Heart right ventricle (tissue), 16 donors: ENCODE data around the gene VWA5B2. TPM values are rescaled to one million over a fixed set of nuclear protein-coding genes. Genes with fewer than 3 reads are reported as not detected.

Experiments
- ATAC-seq, 8 donors: fragments of 200-7000 bp; cut with Tn5 transposase; one replicate each; pipeline ENCODE4 v1.9.1; 2020; ENCODE audit warnings: mild to moderate bottlenecking in 8 of 8, moderate library complexity in 8 of 8, moderate number of reproducible peaks in 1 of 8
- DNase-seq, 2 donors: peaks; one replicate each; pipeline ENCODE4 v3.0.0-alpha.2; 2020
- H3K27ac ChIP-seq, 10 donors: fragments of 200-600 bp; sonication (generic) in 2 of 10; one replicate each; pipeline versions ENCODE4 v1.5.0 to v1.8.0; 2020 to 2022; ENCODE audit warnings: mild to moderate bottlenecking in 3 of 10
- H3K27me3 ChIP-seq, 7 donors: fragments of 200-600 bp; one replicate each; pipeline ENCODE4 v1.8.0; 2021 to 2022; ENCODE audit warnings: mild to moderate bottlenecking in 2 of 7
- H3K36me3 ChIP-seq, 9 donors: fragments of 200-600 bp; sonication (generic) in 1 of 9; one replicate each; pipeline versions ENCODE4 v1.5.0 to v1.8.0; 2020 to 2022; ENCODE audit warnings: mild to moderate bottlenecking in 2 of 9
- H3K4me1 ChIP-seq, 9 donors: fragments of 200-600 bp; sonication (generic) in 1 of 9; one replicate each; pipeline versions ENCODE4 v1.5.0 to v1.8.0; 2020 to 2022; ENCODE audit warnings: mild to moderate bottlenecking in 4 of 9
- H3K4me3 ChIP-seq, 10 donors: fragments of 200-600 bp; sonication (generic) in 2 of 10; one replicate each; pipeline versions ENCODE4 v1.5.0 to v1.8.0; 2020 to 2022; ENCODE audit warnings: mild to moderate bottlenecking in 7 of 10, moderate library complexity in 2 of 10
- H3K9me3 ChIP-seq, 11 donors: fragments of 200-600 bp in 10 of 11; sonication (generic) in 2 of 11; one replicate each; pipeline versions ENCODE4 v1.5.0 to v1.8.0; 2013 to 2022; ENCODE audit warnings: mild to moderate bottlenecking in 2 of 11, control low read depth in 1 of 11, moderate library complexity in 1 of 11
- WGBS, 2 donors: extraction: QIAGEN DNeasy Blood & Tissue Kit; methylation state at CpG; one replicate each; pipeline ENCODE4 v1.1.7; 2013; ENCODE audit warnings: inconsistent platforms in 1 of 2; 5-methylcytosine and 5-hydroxymethylcytosine counted together
- intact Hi-C, 10 donors: fragments of 100-400 bp; cut with DNase I; formaldehyde crosslinking; loops; one replicate each; pipeline versions ENCODE4 v1.11.1 to v1.14.2; 2022
- polyA plus RNA-seq, 2 donors: library from polyadenylated mRNA; stranded (reverse); fragments of 200-250 nt; gene quantifications; one replicate each; pipeline ENCODE4 v1.2.3, GENCODE V29; 2013
- total RNA-seq, 10 donors: library from RNA; stranded (reverse); fragmentation: NEBNext Ultra II Directional in 3 of 10; extraction: Animal tissue kit (Norgen Biotek cat#: 25700) in 3 of 10; gene quantifications; one replicate each; pipeline versions ENCODE4 v1.2.1 to v1.2.4, GENCODE V29; 2021 to 2023
- TF ChIP-seq, protein P1 (sequence below), 9 donors: fragments of 200-600 bp; sonication (generic) in 2 of 9; IDR thresholded peaks; one replicate each; pipeline versions ENCODE4 v1.5.0 to v1.8.0; 2021 to 2022; ENCODE audit warnings: antibody characterized with exemption in 9 of 9, mild to moderate bottlenecking in 5 of 9, moderate library complexity in 1 of 9
- donor health status: Arrhythmogenic right ventricular cardiomyopathy.
- donor health status: ischemic (EF 13 %, LVEDD 7.1; RV severe dilation, severe dysfunction).
- donor health status: healthy with polysubstance abuse.
- donor health status: DM: no; HTN: yes; CAD: no.
- donor health status: DM: no; HTN: no; CAD: no.
- donor health status: ischemic (EF 25% LVEDD 6.9; RV normal size, moderate dysfunction).
- donor health status: ischemic (EF 25% LVEDD 5.7; RV mildly dilated, moderate dysfunction).
- donor health status: healthy.
- donor health status: DM: yes; HTN: yes; CAD: no.
- donor health status: Ischemic cardiomyopathy.
- donor health status: ischemic (EF 35%, LVEDD 5.7; RV mildly dilated, moderate dysfunction).
- donor health status: nonischemic (EF 11% LVEDD 7.7; RV severe dilation, severe dysfunction).
- donor health status: DM: yes; HTN: yes; CAD: no.
- donor health status: PGD.
- donor health status: ischemic (EF 29% LVEDD 5.4; RV normal size, mild dysfunction).
- donor health status: nonischemic (EF 23%, LVEDD 6.1; RV moderate dilation, normal function).

Gene VWA5B2
- total and polyA plus RNA-seq, 12 donors = 0.03 to 0.09 TPM; not detected in 10

DNA sequence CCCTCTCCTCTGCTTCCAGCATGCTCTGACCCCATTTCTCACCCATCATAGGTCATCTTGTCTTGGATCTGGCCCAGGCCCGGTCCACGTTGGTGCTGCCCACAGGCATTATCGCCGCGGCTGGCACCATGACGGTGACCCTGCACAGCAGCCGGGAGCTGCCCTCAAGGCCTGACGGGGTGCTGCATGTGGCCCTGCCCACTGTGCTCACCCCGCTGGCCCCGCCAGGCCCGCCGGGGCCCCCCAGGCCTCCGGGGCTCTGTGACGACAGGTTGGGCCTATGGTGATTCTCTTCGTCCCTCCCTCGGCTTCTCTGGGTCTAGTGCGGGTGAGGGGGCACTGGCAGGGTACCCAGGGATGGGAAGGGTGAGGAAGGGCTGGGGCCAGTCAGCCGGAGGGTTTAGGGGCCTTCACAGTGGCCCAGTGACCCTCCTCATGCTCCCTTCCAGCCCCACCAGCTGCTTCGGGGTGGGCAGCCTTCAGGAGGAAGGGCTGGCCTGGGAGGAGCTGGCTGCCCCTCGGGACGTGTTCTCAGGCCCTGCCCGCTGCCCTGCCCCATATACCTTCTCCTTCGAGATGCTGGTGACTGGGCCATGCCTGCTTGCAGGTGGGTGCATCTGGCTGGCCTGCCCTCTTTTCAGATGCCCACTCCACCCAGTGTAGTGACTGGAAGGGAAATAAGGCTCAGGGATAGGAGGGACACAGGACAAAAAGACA, 3.9 kb downstream of the VWA5B2 start:
- Histone ChIP-seq H3K4me3 (no peak overlapping the region), H3K36me3 (no peaks in the 10 kb centered on the region), H3K9me3 (no peaks in the 10 kb centered on the region), H3K4me1 (peaks cover 0 to 20% (median 11%) of the 10 kb centered on the region in 9 donors), H3K27ac (no peak overlapping the region), H3K27me3 (peaks cover 17 to 58% (median 47%) of the 10 kb centered on the region in 7 donors)
- DNase-seq = no peak
- intact Hi-C loops = no loop called here
- WGBS, 2 donors = 83 to 88% methylated on average over 20 to 23 of the region's 23 CpGs
- ATAC-seq = no peak
- TF ChIP-seq, protein P1, sequence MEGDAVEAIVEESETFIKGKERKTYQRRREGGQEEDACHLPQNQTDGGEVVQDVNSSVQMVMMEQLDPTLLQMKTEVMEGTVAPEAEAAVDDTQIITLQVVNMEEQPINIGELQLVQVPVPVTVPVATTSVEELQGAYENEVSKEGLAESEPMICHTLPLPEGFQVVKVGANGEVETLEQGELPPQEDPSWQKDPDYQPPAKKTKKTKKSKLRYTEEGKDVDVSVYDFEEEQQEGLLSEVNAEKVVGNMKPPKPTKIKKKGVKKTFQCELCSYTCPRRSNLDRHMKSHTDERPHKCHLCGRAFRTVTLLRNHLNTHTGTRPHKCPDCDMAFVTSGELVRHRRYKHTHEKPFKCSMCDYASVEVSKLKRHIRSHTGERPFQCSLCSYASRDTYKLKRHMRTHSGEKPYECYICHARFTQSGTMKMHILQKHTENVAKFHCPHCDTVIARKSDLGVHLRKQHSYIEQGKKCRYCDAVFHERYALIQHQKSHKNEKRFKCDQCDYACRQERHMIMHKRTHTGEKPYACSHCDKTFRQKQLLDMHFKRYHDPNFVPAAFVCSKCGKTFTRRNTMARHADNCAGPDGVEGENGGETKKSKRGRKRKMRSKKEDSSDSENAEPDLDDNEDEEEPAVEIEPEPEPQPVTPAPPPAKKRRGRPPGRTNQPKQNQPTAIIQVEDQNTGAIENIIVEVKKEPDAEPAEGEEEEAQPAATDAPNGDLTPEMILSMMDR (IDR thresholded peaks at IDR 0.05) = no peak

DNA sequence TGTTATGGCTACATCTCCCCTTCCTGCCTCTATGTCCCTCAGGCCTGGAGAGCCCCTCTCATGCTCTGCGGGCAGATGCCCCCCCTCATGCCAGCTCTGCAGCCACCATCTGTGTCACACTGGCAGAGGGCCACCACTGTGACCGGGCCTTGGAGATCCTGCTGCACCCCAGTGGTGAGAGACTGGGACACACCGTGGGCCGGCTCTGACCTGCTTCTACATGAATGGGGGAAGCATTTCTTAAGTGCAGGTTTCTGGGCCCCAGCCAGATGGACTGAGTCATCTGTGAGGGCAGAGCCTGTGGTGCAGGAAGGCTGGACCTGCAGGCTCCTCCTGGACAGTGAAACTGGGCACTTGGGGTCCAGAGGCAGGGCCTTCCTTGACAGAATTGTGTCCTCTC, 4.8 kb downstream of the VWA5B2 start:
- Histone ChIP-seq H3K4me1 (peaks cover 0 to 18% (median 11%) of the 10 kb centered on the region in 9 donors), H3K27ac (no peak overlapping the region), H3K27me3 (peaks cover 17 to 50% (median 44%) of the 10 kb centered on the region in 7 donors), H3K4me3 (no peak overlapping the region), H3K9me3 (no peaks in the 10 kb centered on the region), H3K36me3 (no peaks in the 10 kb centered on the region)
- DNase-seq = no peak
- WGBS, 2 donors = 26 to 34% methylated on average over 4 of the region's 4 CpGs
- intact Hi-C loops = no loop called here
- TF ChIP-seq, protein P1 (IDR thresholded peaks at IDR 0.05) = peak in 4 of 9 donors; percentile 12 to 31 (median 21)
- peak in 5 of 8 donors; percentile 23 to 60 (median 47) for ATAC-seq

DNA sequence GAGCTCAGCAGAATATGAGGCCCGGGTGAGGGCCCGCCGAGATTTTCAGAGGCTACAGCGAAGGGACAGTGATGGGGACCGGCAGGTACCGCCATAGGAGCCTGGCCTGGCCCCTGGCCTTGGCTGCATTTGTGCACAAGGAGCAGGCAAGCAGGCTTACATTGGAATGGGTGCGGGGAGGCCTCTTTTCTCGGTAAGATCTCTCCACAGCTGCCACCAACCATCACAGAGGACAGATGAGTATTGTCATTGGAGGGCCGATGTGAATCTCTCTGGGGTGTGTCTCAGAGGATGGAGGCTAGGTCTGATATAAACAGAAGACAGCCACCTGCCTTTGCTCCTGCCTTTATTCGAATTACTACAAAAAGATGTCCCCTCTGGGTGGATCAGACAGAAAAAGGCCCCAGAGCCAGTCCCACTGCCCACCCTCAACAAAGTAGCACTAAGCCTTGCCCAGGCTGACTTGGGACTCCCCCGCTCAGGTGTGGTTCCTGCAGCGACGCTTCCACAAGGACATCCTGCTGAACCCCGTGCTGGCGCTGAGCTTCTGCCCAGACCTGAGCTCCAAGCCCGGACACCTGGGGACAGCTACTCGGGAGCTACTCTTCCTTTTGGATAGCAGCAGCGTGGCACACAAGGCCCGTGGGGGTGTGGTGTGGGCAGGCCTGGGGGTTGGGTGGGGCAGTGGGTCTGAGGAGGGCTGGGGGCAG, 5.4 kb downstream of the VWA5B2 start:
- DNase-seq = no peak
- ATAC-seq = peak in 1 of 8 donors; percentile 5
- Histone ChIP-seq H3K27me3 (peaks cover 12 to 44% (median 38%) of the 10 kb centered on the region in 7 donors), H3K36me3 (no peaks in the 10 kb centered on the region), H3K9me3 (no peaks in the 10 kb centered on the region), H3K4me3 (no peak overlapping the region), H3K4me1 (peaks cover 0 to 12% (median 6%) of the 10 kb centered on the region in 9 donors), H3K27ac (no peak overlapping the region)
- intact Hi-C loops = no loop called here
- TF ChIP-seq, protein P1 (IDR thresholded peaks at IDR 0.05) = no peak
- WGBS, 2 donors = 80 to 83% methylated on average over 19 of the region's 19 CpGs

DNA sequence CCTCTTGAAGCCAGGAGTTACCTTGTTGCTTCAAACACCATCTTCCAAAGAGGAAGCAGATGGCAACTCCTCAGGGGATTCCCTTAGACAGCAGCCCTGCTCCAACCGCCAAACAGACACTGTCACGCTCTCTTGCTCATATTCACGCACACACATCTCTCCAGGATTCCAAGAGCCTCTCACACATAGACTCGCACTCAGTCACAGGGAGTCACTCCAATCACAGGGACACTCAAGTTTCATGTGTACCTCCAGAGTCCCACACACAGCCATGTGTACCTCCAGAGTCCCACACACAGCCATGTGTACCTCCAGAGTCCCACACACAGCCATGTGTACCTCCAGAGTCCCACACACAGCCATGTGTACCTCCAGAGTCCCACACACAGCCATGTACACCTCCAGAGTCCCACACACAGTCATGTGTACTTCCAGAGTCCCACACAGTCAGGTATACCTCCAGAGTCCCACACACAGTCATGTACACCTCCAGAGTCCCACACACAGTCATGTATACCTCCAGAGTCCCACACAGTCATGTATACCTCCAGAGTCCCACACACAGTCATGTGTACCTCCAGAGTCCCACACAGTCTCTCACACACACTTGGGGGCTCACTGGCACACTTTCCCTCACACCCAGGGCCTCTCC, 6.1 kb downstream of the VWA5B2 start:
- TF ChIP-seq, protein P1 (IDR thresholded peaks at IDR 0.05) = no peak
- intact Hi-C loops = no loop called here
- no peak overlapping the region for H3K4me3 ChIP-seq
- peaks cover 6 to 38% (median 31%) of the 10 kb centered on the region in 7 donors for H3K27me3 ChIP-seq
- DNase-seq (no peak), ATAC-seq (no peak)
- H3K27ac ChIP-seq = no peak overlapping the region
- no peaks in the 10 kb centered on the region for H3K36me3 ChIP-seq
- 77 to 80% methylated on average over 4 of the region's 4 CpGs for WGBS, 2 donors
- H3K9me3 ChIP-seq = no peaks in the 10 kb centered on the region
- H3K4me1 ChIP-seq = peaks cover 0 to 6% (median 0%) of the 10 kb centered on the region in 9 donors
